ENCODE results near the gene SLC9A4.

The SLC9A4 gene, protein sequence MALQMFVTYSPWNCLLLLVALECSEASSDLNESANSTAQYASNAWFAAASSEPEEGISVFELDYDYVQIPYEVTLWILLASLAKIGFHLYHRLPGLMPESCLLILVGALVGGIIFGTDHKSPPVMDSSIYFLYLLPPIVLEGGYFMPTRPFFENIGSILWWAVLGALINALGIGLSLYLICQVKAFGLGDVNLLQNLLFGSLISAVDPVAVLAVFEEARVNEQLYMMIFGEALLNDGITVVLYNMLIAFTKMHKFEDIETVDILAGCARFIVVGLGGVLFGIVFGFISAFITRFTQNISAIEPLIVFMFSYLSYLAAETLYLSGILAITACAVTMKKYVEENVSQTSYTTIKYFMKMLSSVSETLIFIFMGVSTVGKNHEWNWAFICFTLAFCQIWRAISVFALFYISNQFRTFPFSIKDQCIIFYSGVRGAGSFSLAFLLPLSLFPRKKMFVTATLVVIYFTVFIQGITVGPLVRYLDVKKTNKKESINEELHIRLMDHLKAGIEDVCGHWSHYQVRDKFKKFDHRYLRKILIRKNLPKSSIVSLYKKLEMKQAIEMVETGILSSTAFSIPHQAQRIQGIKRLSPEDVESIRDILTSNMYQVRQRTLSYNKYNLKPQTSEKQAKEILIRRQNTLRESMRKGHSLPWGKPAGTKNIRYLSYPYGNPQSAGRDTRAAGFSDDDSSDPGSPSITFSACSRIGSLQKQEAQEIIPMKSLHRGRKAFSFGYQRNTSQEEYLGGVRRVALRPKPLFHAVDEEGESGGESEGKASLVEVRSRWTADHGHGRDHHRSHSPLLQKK

GRCh38 chr2:102473020-102473419 lies at the start of gene SLC9A4:
TSS of gene SLC9A4 (plus strand) at chr2:102473226. CDS start at chr2:102473760, 534 bp downstream.
- peak; percentile 11 for DNase-seq (ENCODE audit: low read depth in 2 of 2)

DNA sequence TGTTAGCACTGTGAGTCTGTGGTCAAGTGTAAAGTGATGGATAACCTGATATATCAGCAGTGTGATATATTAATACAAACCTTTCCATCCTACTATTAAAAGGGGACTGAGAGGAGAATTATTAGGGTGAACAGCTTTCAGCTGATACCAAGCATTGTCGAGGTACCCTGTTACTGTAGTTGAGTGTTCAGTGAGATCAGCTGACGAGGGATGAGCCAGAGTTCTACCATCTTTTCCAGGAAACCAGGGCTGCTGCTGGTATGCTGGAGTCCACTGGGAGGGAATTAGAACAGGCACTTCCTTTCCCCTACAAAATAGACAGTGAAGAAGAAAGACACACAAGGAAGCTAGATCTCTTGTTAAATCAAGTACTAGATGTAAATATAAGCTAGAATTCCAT lies 49.7 kb upstream of the SLC9A4 start:
- DNase-seq (ENCODE audit: low read depth in 2 of 2) = no peak

GRCh38 chr2:102424754-102425153 lies 48.3 kb upstream of the SLC9A4 start:
- DNase-seq (ENCODE audit: low read depth in 2 of 2) = no peak

DNA sequence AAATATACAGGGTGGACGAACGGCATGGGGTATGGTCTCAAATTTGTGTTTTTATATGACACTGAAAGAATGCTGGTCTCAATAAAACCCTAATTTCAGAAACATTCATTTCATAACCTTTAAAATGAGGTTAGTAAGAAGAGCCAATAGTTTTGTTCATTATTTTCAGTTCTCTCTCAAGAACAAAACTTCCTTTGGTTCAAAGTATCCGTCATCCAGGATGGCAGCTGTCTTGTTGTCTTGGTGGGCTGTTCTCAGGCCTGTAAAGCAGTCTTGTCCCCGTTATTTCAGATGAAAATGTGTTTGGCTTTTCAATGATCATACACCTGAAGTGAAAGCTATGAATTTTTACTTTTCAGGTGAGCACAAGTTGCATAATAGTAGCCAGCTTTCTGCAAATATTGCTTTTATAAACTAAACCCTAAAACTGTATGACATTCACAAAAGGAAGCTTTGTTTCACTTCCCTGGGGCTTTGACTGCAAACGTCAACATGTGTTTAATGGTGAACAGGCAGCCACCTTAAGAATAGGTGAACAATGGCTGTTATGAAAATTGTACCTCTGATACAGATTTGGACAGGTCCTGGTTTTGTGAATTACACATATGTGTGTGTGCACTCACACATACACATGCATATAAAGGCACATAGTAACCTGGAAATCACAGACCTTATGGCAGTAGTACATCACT lies 47.4 kb upstream of the SLC9A4 start:
- DNase-seq (ENCODE audit: low read depth in 2 of 2) = no peak

- no peak for DNase-seq (ENCODE audit: low read depth in 2 of 2)
These were observed 45.8 kb upstream of the SLC9A4 start for GRCh38 chr2:102427249-102427648.

GRCh38 chr2:102428573-102428972 lies 44.5 kb upstream of the SLC9A4 start:
- DNase-seq (ENCODE audit: low read depth in 2 of 2) = no peak

GRCh38 chr2:102432386-102432785 lies 40.6 kb upstream of the SLC9A4 start:
- DNase-seq (ENCODE audit: low read depth in 2 of 2) = no peak

DNA sequence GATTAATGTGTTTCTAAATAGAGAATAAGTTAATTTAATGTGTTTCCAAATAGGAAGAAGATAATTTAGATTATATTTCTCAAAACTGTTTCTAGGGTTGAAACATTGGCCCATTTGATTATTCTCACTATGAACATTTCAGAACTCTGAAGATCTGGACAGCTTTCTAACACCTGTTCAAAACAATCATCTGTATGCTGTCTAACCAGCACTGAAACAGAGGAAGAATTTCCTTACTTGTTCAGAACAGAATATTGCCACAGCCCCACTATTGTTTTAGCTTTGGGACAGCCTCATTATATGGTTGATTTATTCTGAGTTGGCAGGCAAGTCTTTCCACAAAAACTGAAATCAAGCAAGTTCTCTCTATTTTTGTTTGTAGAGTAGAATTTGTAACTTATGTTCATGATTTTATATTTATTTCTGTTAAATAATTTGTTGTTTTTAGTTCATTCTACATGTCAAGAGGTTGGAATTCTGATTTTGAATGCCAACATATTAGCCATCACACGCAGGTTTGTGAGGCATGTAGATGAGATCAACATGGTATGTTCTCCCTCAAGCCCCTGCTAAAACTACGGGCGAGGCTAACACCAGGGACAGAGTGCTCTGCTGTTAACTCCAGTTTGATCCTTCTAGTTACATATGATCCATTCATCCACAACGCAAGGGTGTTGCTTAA lies 38.9 kb upstream of the SLC9A4 start:
- DNase-seq (ENCODE audit: low read depth in 2 of 2) = no peak

- DNase-seq (ENCODE audit: low read depth in 2 of 2) = no peak
These were observed 38.2 kb upstream of the SLC9A4 start for GRCh38 chr2:102434655-102435381.

DNA sequence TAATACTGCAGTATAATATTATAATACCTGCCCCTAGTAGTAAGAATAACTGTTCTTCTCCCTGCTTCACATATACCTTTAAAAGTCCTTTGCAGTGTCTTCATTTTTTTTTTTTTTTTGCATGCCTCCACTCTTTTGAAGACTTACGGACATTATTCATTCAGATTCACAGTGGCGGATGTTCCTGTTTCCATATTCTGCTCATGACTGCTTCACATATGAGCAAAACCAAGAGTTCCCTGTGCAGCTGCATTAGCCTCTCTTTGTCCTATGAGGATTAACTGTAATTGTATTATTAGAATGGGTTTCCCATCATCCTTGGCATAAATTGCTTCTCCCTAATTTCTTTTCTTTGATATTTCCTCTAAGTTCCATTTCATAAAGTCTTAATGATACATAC lies 37.3 kb upstream of the SLC9A4 start:
- no peak for DNase-seq (ENCODE audit: low read depth in 2 of 2)

DNA sequence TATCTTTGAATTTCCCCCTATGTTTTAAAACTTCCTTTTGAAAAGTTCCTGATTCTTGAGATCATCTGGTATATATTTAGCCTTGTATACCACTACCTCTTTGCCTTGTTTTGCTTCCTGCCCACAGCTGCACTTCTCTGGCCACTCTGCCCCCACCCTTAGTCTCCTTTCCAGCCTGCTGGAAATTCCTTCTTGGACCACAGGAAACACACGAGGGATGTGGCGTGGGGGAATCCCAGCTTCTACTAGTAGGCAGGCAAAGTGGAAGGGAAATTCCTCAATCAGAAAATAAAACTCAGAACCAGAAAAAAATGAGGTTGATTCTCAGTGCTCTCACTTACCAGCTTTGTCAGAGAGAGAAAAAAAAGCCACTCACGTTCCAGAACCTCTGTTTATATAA lies 36.7 kb upstream of the SLC9A4 start:
- DNase-seq (ENCODE audit: low read depth in 2 of 2) = peak in 1 of 2 experiments; percentile 9

DNA sequence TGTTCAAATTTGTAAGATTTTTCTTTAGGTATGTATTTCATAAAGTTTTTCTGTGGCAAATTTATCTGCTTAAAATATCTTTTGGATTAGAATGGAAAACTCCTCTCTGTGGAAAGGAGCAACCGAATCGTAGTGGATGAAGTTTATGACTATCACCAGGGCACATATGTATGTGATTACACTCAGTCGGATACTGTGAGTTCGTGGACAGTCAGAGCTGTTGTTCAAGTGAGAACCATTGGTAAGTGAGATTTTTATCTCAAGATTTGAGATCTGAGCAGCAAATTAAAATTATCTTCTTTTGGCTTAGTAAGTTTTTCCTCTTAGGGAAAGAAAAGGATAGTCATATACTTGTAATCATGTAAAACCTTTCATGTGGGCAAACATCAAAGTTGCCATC lies 35.9 kb upstream of the SLC9A4 start:
- no peak for DNase-seq (ENCODE audit: low read depth in 2 of 2)

DNA sequence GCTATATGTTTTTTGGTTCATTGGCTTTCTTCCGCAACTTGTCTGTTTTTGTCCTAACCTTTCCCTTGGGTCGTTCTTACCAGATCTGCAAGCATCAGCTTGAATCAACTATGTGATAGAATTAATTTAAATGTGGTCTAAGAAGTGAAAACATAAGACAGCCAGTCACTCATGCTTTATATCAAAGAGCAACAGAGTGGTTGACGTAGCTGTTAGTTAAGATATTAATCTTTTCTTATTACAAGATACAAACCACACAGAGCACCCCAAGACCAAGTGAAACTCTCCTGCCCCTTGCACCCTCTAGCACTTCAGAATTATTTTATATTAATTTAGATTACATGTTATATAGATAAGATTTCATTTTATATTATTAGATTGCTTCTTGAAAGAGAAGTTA lies 34.9 kb upstream of the SLC9A4 start:
- no peak for DNase-seq (ENCODE audit: low read depth in 2 of 2)

- no peak for DNase-seq (ENCODE audit: low read depth in 2 of 2)
These were observed 34.4 kb upstream of the SLC9A4 start for GRCh38 chr2:102438578-102438977.

GRCh38 chr2:102439065-102439695 lies 33.8 kb upstream of the SLC9A4 start:
- peak; percentile 22 to 40 for DNase-seq (ENCODE audit: low read depth in 2 of 2)

DNA sequence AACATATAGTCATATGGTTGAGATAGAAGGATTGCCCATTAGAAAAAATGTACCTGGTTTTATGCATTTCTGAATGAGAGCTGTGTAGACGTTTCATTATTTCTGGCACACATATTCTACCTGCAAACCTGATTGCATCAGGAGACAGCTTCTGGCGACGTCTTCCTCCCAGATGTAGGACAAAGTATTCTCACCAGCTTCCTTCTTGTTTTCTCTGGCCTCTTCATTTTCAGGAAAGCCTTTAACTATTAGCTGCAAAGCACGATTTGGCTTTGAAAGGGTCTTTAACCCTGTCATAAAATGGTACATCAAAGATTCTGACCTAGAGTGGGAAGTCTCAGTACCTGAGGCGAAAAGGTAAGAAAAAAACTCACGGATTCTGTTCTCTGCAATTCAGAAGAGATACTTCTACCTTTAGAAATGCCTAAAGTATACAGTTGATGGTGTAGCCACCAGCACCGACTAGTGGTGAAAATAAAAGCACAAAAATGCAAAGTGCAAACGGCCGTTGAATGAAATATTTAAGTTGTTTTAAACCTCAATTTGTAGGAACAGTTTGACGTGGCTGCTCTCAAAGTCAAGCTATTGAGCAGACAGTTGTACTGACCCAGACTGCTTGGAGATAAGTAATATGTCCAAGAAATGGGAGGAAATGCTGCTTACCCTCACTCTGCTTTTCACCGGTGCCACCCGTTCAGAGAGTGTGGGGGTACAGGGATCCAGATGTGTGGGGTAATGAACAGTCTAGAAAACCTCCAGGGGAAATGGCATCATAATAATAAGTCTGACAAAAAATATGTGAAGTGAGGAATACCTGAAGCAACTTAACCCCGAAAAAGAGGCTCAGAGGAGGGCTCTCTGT lies 29.8 kb upstream of the SLC9A4 start:
- DNase-seq (ENCODE audit: low read depth in 2 of 2) = no peak

GRCh38 chr2:102444233-102444632 lies 28.8 kb upstream of the SLC9A4 start:
- DNase-seq (ENCODE audit: low read depth in 2 of 2) = no peak

GRCh38 chr2:102446936-102447335 lies 26.1 kb upstream of the SLC9A4 start:
- DNase-seq (ENCODE audit: low read depth in 2 of 2) = no peak

DNA sequence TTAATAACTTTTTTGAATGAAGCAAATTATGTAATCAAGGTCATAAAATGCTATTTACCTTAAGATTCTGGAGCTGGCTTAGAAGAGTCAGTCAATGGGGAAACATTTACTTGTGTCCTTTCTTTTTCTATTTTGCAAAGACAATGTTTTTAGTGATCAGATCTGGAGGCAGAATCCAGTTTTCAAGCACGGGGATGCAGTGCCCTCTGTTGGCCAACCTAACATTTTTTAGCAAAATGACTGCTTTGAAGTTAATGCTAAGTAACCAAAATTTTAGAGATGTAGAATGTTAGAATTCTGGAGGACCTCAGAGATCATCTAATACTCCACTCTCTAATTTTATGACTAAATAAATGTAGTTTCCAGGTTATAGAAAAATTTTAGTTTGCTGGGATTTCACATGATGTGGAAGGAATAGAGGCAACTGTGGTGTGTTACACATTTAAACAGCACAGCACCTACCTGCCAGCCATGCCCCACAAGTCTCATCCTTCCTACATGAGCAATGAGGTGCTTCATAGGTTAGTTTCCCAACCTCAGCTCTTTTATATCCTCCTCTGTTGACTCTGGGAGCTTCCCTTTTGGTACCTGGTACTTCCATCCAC lies 23.6 kb upstream of the SLC9A4 start:
- DNase-seq (ENCODE audit: low read depth in 2 of 2) = peak in 1 of 2 experiments; percentile 8
